SHP77 treated with DMSO at 0.1 percent for 48 hours (cell line): ENCODE measurements around the gene SBF2.
"Not testable (repeated sequence)": the region's sequence is repeated elsewhere in the genome, so short reads cannot be mapped to it uniquely, and the experiment has no call there.

Experiments
- DNase-seq: peaks from one replicate; lab custom pipeline; 2025; lab: John Stamatoyannopoulos, UW

SBF2 gene

DNA sequence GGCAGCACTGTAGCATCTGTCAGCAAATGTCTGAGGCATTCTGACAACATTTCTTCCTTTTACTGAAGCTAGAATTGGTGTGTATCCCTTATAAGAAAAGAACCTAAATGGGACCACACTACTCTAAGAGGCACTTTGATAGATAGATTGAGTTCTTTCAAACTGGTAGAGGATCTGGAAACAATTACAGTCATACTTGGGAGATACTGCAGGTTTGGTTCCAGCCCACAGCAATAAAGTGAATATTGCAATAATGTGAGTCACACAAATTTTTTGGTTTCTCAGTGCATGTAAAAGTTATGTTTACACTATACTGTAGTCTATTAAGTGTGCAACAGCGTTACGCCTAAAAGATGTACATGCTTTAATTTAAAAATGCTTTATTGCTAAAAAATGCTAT, 96.9 kb downstream of the SBF2 start:
- no peak for DNase-seq

- DNase-seq, result no peak
Measured at GRCh38 chr11:10192036-10192435, 102.0 kb downstream of the SBF2 start.

GRCh38 chr11:10181811-10182210, 112.2 kb downstream of the SBF2 start:
- no peak for DNase-seq

DNA sequence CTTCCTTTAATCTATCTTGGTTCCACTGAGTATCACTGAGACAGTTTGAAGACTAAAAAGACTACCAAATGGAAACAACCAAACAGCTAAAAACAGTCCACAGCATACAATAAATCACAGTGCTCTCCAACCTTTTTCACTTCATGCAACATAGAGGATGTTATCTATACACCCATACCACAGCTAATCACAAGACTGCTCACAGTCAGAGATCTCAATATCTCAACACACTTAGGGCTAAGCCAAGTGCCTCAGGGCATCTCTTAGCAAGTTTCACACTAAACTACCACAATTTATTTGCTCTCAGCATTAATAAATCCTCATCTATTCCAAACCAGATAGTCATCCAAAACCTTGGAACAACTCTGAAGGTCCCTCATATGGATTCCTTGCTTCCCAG, 129.4 kb downstream of the SBF2 start:
- no peak for DNase-seq

DNA sequence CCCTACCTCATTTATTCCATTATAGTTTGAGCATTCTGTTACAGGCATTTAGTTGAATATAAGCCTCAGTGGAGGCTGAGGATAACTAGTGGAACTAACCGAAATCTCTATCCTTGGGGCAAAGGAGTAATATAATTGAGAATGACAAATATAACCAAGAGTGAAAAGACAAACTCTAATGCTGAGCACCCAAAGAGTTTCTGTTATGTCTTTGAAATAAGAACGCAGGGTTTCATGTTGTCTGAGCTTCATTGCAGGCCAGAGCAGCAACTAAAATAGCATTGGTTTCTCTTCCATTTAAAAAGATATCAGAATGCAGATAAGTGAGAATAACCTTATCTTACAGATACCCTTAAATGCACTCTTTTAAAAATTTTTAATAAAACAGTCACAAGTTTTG, 131.8 kb downstream of the SBF2 start:
- no peak for DNase-seq

DNA sequence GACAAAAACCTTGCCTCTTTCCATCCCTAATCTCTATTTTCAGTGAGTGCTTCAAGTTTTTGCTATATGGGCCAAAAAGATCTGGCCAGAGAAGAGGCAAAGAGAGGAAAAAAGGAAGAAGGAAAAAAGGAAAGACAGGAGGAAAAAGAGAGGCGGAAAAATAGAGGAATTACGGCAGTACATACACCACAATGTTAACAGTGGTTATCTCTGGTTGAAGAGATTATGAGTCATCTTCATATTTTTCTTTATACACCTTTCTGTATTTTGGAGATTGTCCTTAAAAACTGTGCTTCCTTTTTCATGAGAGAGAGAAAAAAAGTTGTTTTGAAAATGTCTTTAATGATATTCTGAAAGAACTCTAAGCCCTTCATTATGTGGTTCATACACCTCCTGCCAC, 133.7 kb downstream of the SBF2 start:
- DNase-seq, result no peak

- no peak for DNase-seq
Measured at GRCh38 chr11:10158461-10158860, 135.6 kb downstream of the SBF2 start.

DNA sequence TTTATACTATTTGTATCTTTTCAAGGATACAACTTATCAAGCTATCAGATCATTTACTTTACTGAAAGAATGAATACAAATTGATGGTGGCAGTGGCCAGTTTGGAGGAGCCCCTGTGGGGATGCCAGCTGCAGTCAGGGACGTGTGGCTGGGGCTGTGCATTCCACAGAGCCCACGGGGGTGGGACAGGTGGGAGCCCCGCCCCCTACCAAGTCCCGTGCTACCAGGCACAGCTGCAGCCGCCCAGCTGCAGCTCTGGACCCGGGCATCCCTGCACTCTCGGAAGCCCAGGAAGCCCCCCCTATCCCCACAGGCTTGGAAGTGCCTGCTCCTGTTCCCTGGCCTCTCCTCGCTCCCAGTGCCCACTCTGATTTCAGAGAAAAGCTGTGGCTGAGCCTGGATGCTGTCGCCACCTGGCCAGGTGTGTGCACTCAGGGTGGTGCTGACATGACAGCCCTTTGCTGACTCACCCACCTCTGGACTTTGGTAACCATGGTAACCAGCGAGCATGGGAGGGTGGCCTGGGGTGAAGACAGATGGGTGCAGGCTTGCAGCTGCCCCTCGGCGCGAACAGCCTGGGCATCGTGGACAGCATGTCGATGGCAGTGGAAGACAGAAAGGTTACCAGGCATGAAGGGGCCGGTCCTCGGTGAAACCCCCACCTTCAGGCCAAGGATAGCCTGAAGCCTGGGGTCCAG, 138.1 kb downstream of the SBF2 start:
- DNase-seq, result peak; percentile 1

GRCh38 chr11:10150800-10151199, 143.2 kb downstream of the SBF2 start:
- DNase-seq, result no peak

GRCh38 chr11:10149553-10149952, 144.5 kb downstream of the SBF2 start:
- no peak for DNase-seq

DNA sequence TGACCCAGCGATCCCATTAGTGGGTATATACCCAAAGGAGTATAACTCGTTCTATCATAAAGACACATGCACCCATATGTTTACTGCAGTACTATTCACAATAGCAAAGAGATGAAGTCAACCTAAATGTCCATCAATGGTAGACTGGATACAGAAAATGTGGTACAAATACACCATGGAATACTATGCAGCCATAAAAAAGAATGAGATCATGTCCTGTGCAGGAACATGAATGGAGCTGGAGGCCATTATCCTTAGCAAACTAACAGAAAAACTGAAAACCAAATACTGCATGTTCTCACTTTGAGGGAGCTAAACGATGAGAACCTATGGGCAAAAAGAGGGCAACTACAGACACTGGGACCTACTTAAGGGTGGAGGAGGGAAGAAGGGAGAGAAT, 146.8 kb downstream of the SBF2 start:
- DNase-seq, result no peak

DNA sequence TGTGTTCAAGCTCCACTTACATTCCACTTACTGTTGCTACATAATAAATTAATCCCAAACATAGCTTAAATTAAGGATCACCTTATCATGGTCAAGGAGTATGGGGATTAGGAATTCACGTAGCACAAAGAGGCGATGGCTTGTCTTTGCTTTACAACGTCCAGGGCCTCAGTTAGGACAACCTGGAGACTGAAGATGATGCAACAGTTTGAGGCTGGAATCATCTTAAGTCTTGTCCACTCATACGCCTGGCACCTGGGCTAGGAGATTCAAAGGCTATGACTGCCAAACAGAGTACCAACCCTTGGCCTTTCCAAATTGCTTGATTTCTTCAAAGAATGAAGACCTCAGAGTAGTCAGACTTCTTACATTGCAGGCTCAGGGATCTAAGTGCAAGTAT, 149.1 kb downstream of the SBF2 start:
- DNase-seq, result no peak

DNA sequence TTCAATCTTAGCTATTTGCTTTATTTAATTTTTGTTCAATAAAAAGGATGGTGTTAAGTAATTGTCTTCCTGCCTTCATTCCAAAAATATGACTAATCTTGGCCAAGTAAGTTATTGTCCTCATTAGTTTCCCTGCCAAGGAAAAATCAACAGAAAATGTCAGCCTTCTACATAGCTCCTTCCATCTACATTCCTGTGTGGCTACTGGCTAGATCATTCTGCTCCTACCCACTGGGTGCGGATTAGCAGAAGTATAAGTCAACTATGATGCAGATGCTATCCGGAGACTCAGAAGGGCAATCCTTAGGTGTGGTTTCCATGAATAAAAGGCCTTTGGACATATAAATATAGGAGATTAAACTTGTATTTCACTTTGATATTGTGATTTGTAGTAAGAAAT, 154.4 kb downstream of the SBF2 start:
- DNase-seq, result no peak

GRCh38 chr11:10139143-10139542, 154.9 kb downstream of the SBF2 start:
- no peak for DNase-seq

DNA sequence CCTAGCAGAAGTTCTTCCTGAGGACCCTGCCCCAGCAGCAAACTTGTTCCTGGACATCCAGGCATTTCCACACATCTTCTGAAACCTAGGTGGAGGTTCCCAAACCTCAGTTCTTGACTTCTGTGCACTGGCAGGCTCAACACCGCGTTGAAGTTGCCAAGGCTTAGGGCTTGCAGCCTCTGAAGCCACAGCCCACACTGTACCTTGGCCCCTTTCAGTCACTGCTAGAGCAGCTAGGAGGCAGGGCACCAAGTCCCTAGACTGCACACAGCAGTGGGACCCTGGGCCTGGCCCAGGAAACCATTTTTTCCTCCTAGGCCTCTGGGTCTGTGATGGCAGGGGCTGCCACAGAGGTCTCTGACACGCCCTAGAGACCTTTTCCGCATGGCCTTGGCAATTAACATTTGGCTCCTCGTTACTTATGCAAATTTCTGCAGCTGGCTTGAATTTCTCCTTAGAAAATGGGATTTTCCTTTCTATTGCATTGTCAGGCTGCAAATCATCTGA, 159.0 kb downstream of the SBF2 start:
- no peak for DNase-seq

DNA sequence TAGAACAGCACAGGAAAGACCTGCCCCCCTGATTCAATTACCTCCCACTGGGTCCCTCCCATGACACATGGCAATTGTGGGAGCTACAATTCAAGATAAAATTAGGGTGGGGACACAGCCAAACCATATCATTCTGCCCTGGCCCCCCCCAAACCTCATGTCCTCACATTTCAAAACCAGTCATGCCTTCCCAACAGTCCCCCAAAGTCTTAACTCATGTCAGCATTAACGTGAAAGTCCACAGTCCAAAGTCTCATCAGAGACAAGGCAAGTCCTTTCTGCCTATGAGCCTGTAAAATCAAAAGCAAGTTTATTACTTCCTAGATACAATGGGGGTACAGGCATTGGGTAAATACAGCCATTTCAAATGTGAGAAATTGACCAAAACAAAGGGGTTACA, 159.8 kb downstream of the SBF2 start:
- not testable (repeated sequence) for DNase-seq

DNA sequence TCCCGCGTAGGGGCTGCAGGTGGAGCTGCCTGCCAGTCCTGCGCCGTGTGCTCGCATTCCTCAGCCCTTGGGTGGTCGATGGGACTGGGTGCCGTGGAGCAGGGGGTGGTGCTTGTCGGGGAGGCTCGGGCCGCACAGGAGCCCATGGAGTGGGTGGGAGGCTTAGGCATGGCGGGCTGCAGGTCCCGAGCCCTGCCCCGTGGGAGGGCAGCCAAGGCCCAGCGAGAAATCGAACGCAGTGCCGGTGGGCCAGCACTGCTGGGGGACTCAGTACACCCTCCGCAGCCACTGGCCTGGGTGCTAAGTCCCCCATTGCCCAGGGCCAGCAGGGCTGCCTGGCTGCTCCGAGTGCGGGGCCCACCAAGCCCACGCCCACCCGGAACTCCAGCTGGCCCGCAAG, 160.8 kb downstream of the SBF2 start:
- DNase-seq, result not testable (repeated sequence)

DNA sequence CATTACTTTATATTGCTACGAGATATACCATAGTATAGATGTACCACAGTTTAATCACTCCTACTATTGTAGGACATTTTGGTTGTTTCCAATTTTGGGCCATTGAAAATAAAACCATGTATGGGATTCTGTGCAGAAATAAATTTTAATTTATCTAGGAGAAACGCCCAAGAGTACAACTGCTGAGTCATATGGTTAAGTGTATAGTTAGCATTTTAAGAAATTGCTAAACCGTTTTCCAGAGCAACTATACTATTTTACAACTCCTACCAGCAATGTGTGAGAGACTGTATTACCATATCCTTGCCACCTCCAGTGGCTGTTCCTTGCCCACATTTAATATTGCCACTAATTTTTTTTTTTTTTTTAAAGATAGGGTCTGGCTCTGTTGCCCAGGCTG, 163.1 kb downstream of the SBF2 start:
- no peak for DNase-seq

- DNase-seq, result not testable (repeated sequence)
Measured at GRCh38 chr11:10129184-10129583, 164.8 kb downstream of the SBF2 start.

DNA sequence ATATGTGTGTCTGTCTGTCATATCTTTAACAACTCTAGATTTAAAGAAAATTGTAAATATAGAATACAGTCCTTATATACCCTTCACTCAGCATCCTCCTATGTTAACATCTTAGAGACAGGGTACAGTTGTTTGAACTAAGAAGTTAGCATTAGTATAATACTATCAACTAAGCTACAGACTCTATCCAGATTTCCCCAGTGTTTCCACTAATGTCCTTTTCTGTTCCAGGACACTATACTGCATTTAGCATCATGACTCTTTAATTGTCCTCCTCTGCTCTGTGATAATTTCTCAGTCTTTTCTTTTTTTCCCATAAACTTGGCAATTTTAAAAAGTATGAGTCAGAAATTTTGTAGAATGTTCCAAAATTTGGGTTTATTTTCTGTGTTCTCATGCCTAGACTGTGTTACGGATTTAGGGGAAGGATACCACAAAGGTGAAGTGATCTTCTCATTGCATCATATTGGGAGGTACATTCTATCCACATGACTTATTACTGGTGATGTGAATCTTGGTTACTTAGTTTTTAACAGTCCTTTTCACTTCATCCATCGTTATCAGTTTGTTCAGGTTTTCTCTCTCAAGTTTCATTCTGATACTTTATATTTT, 168.4 kb downstream of the SBF2 start:
- DNase-seq, result no peak

DNA sequence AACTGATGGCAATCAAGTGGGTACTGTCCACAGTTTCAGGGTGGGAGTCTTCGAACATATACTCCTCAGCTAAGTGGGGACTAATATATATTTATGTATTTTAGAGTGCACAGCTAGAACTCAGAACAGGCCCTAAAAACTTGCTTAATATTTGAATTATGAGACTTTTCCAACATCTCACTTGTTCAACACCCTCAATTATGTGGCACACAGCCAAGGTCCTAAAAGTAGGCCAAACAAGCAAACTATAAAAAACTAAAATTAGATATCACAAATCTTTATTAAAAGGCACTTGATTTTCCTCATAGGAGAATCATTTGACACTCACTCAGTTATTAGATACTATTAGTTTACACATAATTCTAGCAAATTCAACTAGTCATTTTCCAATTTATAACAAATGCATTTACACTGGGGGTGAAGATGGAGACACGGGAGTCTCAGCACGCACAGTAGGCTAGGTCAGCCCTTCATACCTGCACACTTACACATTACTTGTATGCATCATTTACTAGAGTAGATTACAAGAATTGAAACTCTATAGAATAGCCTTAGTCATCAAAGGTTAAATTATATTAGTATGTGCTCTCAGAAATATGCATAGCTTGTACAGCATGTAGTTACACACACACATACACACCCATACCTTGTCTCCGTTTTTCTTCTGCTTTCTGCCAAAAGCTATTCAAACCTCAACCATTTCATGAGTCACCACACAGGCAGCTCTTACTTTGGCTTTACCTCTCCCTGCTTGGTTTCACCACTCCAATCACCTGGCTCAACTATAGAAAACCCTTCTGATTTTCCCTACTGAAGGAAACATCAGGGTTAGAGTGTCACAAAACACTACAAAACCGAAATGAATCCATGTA, 171.5 kb downstream of the SBF2 start:
- no peak for DNase-seq

GRCh38 chr11:10118865-10119264, 175.2 kb downstream of the SBF2 start:
- no peak for DNase-seq
